SU-DHL-6 (cell line): ENCODE results near the gene PCOLCE2.
"Not testable (repeated sequence)": the region's sequence is repeated elsewhere in the genome, so short reads cannot be mapped to it uniquely, and the experiment has no call there.

Source experiments
- H2AFZ ChIP-seq: fragments of 200-600 bp; sonication (generic); 2 replicates; pipeline ENCODE4 v1.6.1; 2014; ENCODE audit warnings: low read depth, mild to moderate bottlenecking, moderate library complexity, mixed read lengths, antibody characterized with exemption, low read length; ENCODE audit not compliant: severe bottlenecking
- H3F3A ChIP-seq: fragments of 200-600 bp; shearing (Covaris generic); 2 replicates; pipeline ENCODE4 v1.6.0; 2016; ENCODE audit warnings: antibody characterized with exemption, mild to moderate bottlenecking; ENCODE audit not compliant: insufficient read depth
- H3K27ac ChIP-seq: fragments of 200-600 bp; sonication (generic); 2 replicates; pipeline ENCODE4 v1.5.1; 2016; ENCODE audit warnings: low read depth, mild to moderate bottlenecking, low read length, moderate library complexity, mixed read lengths
- H3K27me3 ChIP-seq: fragments of 200-600 bp; sonication (generic), shearing (Covaris generic); 2 replicates; pipeline ENCODE4 v1.6.0; 2014; ENCODE audit warnings: mild to moderate bottlenecking, low read length
- H3K36me3 ChIP-seq: fragments of 200-600 bp; sonication (generic); 2 replicates; pipeline ENCODE4 v1.6.1; 2014; ENCODE audit warnings: mild to moderate bottlenecking, low read length, mixed read lengths
- H3K4me2 ChIP-seq: fragments of 300-600, 200-600 bp; shearing (Covaris generic), sonication (generic); 2 replicates; pipeline ENCODE4 v1.6.0; 2014; ENCODE audit warnings: low read length, low read depth, mild to moderate bottlenecking; ENCODE audit not compliant: poor library complexity, severe bottlenecking
- H3K4me3 ChIP-seq: fragments of 200-600 bp; sonication (generic); 2 replicates; pipeline ENCODE4 v1.5.1; 2014; ENCODE audit warnings: antibody characterized with exemption, low read length, mild to moderate bottlenecking, mixed read lengths; ENCODE audit not compliant: insufficient read depth, poor library complexity, severe bottlenecking
- H3K79me2 ChIP-seq: fragments of 200-600 bp; sonication (generic); 2 replicates; pipeline ENCODE4 v1.6.1; 2014; ENCODE audit warnings: mild to moderate bottlenecking, low read length, moderate library complexity; ENCODE audit not compliant: insufficient read depth
- H3K9ac ChIP-seq: fragments of 200-600 bp; sonication (generic); 2 replicates; pipeline ENCODE4 v1.7.0; 2014; ENCODE audit warnings: mild to moderate bottlenecking, low read length
- H3K9me2 ChIP-seq: fragments of 200-600 bp; sonication (generic); replicated peaks from 2 replicates; pipeline ENCODE4 v1.6.1; 2014; ENCODE audit warnings: low read length; ENCODE audit not compliant: insufficient read depth
- H3K9me3 ChIP-seq: fragments of 200-600 bp; sonication (generic); 2 replicates; pipeline ENCODE4 v1.6.1; 2014; ENCODE audit warnings: low read length, mixed read lengths; ENCODE audit not compliant: insufficient read depth
- H4K20me1 ChIP-seq: fragments of 200-600 bp; sonication (generic); 2 replicates; pipeline ENCODE4 v1.6.1; 2014; ENCODE audit warnings: low read depth, mild to moderate bottlenecking, antibody characterized with exemption, low read length, moderate library complexity, mixed read lengths
- CTCF ChIP-seq: fragments of 200-600 bp; sonication (generic); IDR thresholded peaks from one replicate; pipeline ENCODE4 v1.5.1; 2017; ENCODE audit warnings: antibody characterized with exemption, mild to moderate bottlenecking, low read length, moderate library complexity; ENCODE audit not compliant: insufficient read depth, poor library complexity, severe bottlenecking
- EZH2phosphoT487 ChIP-seq: fragments of 200-600 bp; sonication (generic), shearing (Covaris generic); conservative IDR thresholded peaks from 2 replicates; pipeline ENCODE4 v1.6.1; 2018; ENCODE audit warnings: mild to moderate bottlenecking, antibody characterized with exemption, low read length, moderate library complexity, mixed read lengths

The PCOLCE2 gene

GRCh38 chr3:142886021-142886420, 2.9 kb downstream of the PCOLCE2 start:
- no peaks in the 10 kb centered on the region for H3K9me2 ChIP-seq
- TF ChIP-seq CTCF (no peak), EZH2phosphoT487 (no peak)
- no peak overlapping the region for H3K9ac ChIP-seq
- no peaks in the 10 kb centered on the region for H4K20me1 ChIP-seq
- H3K4me3 ChIP-seq, result no peak overlapping the region
- H3F3A ChIP-seq, result no peaks in the 10 kb centered on the region
- H3K4me2 ChIP-seq, result no peak overlapping the region
- H3K27me3 ChIP-seq, result no peaks in the 10 kb centered on the region
- no peak overlapping the region for H2AFZ ChIP-seq
- H3K9me3 ChIP-seq, result no peaks in the 10 kb centered on the region
- no peak overlapping the region for H3K27ac ChIP-seq
- no peaks in the 10 kb centered on the region for H3K36me3 ChIP-seq
- H3K79me2 ChIP-seq, result no peaks in the 10 kb centered on the region

- no peak overlapping the region for H2AFZ ChIP-seq
- no peaks in the 10 kb centered on the region for H3K9me2 ChIP-seq
- H3K27ac ChIP-seq, result no peak overlapping the region
- H3K27me3 ChIP-seq, result no peaks in the 10 kb centered on the region
- H3K4me2 ChIP-seq, result no peak overlapping the region
- H3K9ac ChIP-seq, result no peak overlapping the region
- no peaks in the 10 kb centered on the region for H3K79me2 ChIP-seq
- H4K20me1 ChIP-seq, result no peaks in the 10 kb centered on the region
- H3K9me3 ChIP-seq, result no peaks in the 10 kb centered on the region
- no peak for TF ChIP-seq EZH2phosphoT487
- TF ChIP-seq CTCF, result no peak
- H3F3A ChIP-seq, result no peaks in the 10 kb centered on the region
- H3K4me3 ChIP-seq, result no peak overlapping the region
- H3K36me3 ChIP-seq, result no peaks in the 10 kb centered on the region
Observed at GRCh38 chr3:142884531-142884930, 4.4 kb downstream of the PCOLCE2 start.

- H3K4me3 ChIP-seq, H4K20me1 ChIP-seq, H2AFZ ChIP-seq, H3K9ac ChIP-seq, H3K27ac ChIP-seq, H3K4me2 ChIP-seq, H3K9me2 ChIP-seq, H3K9me3 ChIP-seq, H3K79me2 ChIP-seq, H3K27me3 ChIP-seq, H3K36me3 ChIP-seq, H3F3A ChIP-seq: not testable (repeated sequence)
Observed at GRCh38 chr3:142883534-142883933, 5.3 kb downstream of the PCOLCE2 start.

GRCh38 chr3:142881445-142882224, 7.2 kb downstream of the PCOLCE2 start:
- no peaks in the 10 kb centered on the region for H3K9me2 ChIP-seq
- no peaks in the 10 kb centered on the region for H3K79me2 ChIP-seq
- no peak overlapping the region for H3K4me3 ChIP-seq
- H3K4me2 ChIP-seq, result no peak overlapping the region
- H3F3A ChIP-seq, result no peaks in the 10 kb centered on the region
- H4K20me1 ChIP-seq, result no peaks in the 10 kb centered on the region
- H3K36me3 ChIP-seq, result no peaks in the 10 kb centered on the region
- no peak overlapping the region for H3K9ac ChIP-seq
- H3K9me3 ChIP-seq, result no peaks in the 10 kb centered on the region
- H3K27ac ChIP-seq, result no peak overlapping the region
- H3K27me3 ChIP-seq, result no peaks in the 10 kb centered on the region
- TF ChIP-seq EZH2phosphoT487, result no peak
- TF ChIP-seq CTCF, result no peak
- no peak overlapping the region for H2AFZ ChIP-seq
